Fibroblast of skin of left biceps (primary cell): ENCODE data around the gene ALDH18A1.

Experiments
- DNase-seq, 2 experiments: peaks; one replicate each; pipeline ENCODE4 v3.0.0-alpha.2; 2013; ENCODE audit warnings: low read depth in 2 of 2

The ALDH18A1 gene

GRCh38 chr10:95556994-95557767 lies 99.3 kb downstream of the ALDH18A1 start:
- DNase-seq: no peak
